Measurements from ENCODE around the gene PDE11A. TPM values are rescaled to one million over a fixed set of nuclear protein-coding genes. Genes with fewer than 3 reads are reported as not detected.

PDE11A gene
- total and polyA plus RNA-seq, 4 donors = 1.0 to 5.9 (median 1.7) TPM

GRCh38 chr2:177665948-177666347 is 406.6 kb downstream of the PDE11A start:
- 72% methylated on average over 2 of the region's 2 CpGs for WGBS
- no peak for TF ChIP-seq NR2F2 (IDR thresholded peaks at IDR 0.05)
- TF ChIP-seq EGR1 (IDR thresholded peaks at IDR 0.05; ENCODE audit: low read depth in 2 of 2) = no peak
- TF ChIP-seq GABPA (IDR thresholded peaks at IDR 0.05 in 1 of 2, conservative IDR thresholded peaks at IDR 0.05 in 1 of 2) = no peak
- TF ChIP-seq REST (IDR thresholded peaks at IDR 0.05) = no peak
- TF ChIP-seq YY1 (IDR thresholded peaks at IDR 0.05) = no peak
- TF ChIP-seq CTCF (IDR thresholded peaks at IDR 0.05; ENCODE audit: low read depth, low read length, missing input control) = no peak
- no peak for TF ChIP-seq HNF4A (conservative IDR thresholded peaks at IDR 0.05)
- Histone ChIP-seq H3K9ac (ENCODE audit: low read depth in 1 of 2, low read length in 2 of 2) (no peak overlapping the region), H3K4me1 (ENCODE audit: control insufficient read depth in 4 of 4, insufficient read depth in 4 of 4, low read length in 3 of 4) (peaks cover 1 to 8% (median 5%) of the 10 kb centered on the region in 4 donors), H3K4me3 (ENCODE audit: low read depth in 1 of 3, low read length in 3 of 3) (no peak overlapping the region), H3K36me3 (ENCODE audit: control insufficient read depth in 4 of 4, insufficient read depth in 3 of 4, low read depth in 1 of 4, low read length in 3 of 4) (no peaks in the 10 kb centered on the region), H3K27me3 (ENCODE audit: control insufficient read depth in 4 of 4, insufficient read depth in 4 of 4, low read length in 3 of 4) (no peaks in the 10 kb centered on the region), H3K27ac (ENCODE audit: low read depth in 1 of 2, low read length in 2 of 2) (no peak overlapping the region), H3K9me3 (ENCODE audit: control insufficient read depth in 4 of 4, low read length in 3 of 4) (no peaks in the 10 kb centered on the region)
- no peak for DNase-seq (ENCODE audit: low spot score)

- 84% methylated on average over 4 of the region's 4 CpGs for WGBS
- Histone ChIP-seq H3K27me3 (ENCODE audit: control insufficient read depth in 4 of 4, insufficient read depth in 4 of 4, low read length in 3 of 4) (no peaks in the 10 kb centered on the region), H3K9me3 (ENCODE audit: control insufficient read depth in 4 of 4, low read length in 3 of 4) (no peaks in the 10 kb centered on the region), H3K27ac (ENCODE audit: low read depth in 1 of 2, low read length in 2 of 2) (no peak overlapping the region), H3K36me3 (ENCODE audit: control insufficient read depth in 4 of 4, insufficient read depth in 3 of 4, low read depth in 1 of 4, low read length in 3 of 4) (no peaks in the 10 kb centered on the region), H3K4me3 (ENCODE audit: low read depth in 1 of 3, low read length in 3 of 3) (no peak overlapping the region), H3K9ac (ENCODE audit: low read depth in 1 of 2, low read length in 2 of 2) (no peak overlapping the region), H3K4me1 (ENCODE audit: control insufficient read depth in 4 of 4, insufficient read depth in 4 of 4, low read length in 3 of 4) (peaks cover 0 to 8% (median 4%) of the 10 kb centered on the region in 4 donors)
- DNase-seq (ENCODE audit: low spot score) = no peak
- no peak for TF ChIP-seq ATF3 (IDR thresholded peaks at IDR 0.05)
Observed at GRCh38 chr2:177665328-177665727, 407.2 kb downstream of the PDE11A start.

- Histone ChIP-seq H3K9me3 (ENCODE audit: control insufficient read depth in 4 of 4, low read length in 3 of 4) (no peaks in the 10 kb centered on the region), H3K9ac (ENCODE audit: low read depth in 1 of 2, low read length in 2 of 2) (no peak overlapping the region), H3K36me3 (ENCODE audit: control insufficient read depth in 4 of 4, insufficient read depth in 3 of 4, low read depth in 1 of 4, low read length in 3 of 4) (no peaks in the 10 kb centered on the region), H3K27me3 (ENCODE audit: control insufficient read depth in 4 of 4, insufficient read depth in 4 of 4, low read length in 3 of 4) (no peaks in the 10 kb centered on the region), H3K4me1 (ENCODE audit: control insufficient read depth in 4 of 4, insufficient read depth in 4 of 4, low read length in 3 of 4) (no peaks in the 10 kb centered on the region), H3K4me3 (ENCODE audit: low read depth in 1 of 3, low read length in 3 of 3) (no peak overlapping the region), H3K27ac (ENCODE audit: low read depth in 1 of 2, low read length in 2 of 2) (no peak overlapping the region)
- no peak for DNase-seq (ENCODE audit: low spot score)
- TF ChIP-seq JUND (IDR thresholded peaks at IDR 0.05) (no peak), EGR1 (IDR thresholded peaks at IDR 0.05; ENCODE audit: low read depth in 2 of 2) (no peak), TAF1 (conservative IDR thresholded peaks at IDR 0.05) (no peak)
- WGBS = 90% methylated on average over 4 of the region's 4 CpGs
Observed at GRCh38 chr2:177662895-177663294, 409.7 kb downstream of the PDE11A start.
